GM19193 (cell line): ENCODE measurements around the gene PRSS56.

Source experiments
- POLR2A ChIP-seq: IDR thresholded peaks from 4 replicates; pipeline ENCODE4 v1.6.1; 2011; ENCODE audit not compliant: insufficient read depth, insufficient read length; ENCODE audit errors: extremely low read depth

Gene PRSS56

DNA sequence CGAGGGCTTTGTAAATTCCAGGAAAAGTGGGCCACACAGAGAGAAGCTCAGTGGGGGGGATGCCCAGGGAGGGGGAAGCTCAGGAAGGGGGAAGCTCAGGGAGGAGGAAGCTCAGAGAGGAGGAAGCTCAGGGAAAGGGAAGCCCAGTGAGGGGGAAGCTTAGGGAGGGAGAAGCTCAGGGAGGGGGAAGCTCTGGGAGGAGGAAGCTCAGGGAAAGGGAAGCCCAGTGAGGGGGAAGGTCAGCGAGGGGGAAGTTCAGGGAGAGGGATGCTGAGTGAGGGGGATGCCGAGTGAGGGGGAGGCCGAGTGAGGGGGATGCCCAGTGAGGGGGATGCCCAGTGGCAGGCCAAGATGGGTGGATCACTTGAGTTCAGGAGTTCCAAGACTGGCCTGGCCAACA, 18.5 kb downstream of the PRSS56 start:
- TF ChIP-seq POLR2A = no peak

DNA sequence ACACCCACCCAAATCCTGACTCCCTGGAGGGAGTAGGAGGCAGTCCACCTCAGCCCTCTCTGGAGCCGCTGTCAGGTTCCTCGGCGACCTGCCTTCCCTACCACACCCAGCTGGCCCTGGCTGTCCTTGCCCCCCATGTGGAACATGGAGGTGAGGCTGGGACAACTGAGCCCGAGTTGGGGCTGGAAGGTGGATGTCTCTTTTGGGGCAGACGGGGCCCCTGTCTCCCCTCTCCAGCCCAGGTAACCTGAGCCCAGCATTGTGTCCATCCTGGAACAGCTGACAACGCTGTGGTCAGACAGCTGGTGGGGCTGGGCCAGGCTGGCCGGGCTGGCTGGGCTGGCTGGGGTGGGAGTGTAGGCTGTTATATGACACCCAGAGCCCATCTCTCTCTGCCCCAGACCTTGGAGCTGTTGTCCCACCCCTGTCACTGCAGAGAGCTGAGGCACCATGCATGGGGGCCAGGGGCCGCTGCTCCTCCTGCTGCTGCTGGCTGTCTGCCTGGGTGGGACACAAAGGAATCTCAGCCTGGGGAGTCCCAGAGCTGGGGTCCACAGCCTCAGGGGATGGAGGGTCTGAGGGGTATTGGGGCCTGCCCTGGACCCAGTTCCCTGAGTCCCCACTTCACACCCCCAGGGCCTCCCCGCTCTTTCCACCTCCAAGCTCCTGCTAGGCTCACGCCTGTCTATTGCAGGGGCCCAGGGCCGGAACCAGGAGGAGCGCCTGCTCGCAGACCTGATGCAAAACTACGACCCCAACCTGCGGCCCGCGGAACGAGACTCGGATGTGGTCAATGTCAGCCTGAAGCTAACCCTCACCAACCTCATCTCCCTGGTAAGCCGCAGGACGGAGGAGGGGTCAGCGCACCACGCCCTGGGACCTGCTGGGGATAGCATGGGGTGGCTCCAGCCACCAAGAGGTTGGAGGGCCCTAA, 19.4 kb downstream of the PRSS56 start, which contains the start of gene CHRNG:
CHRNG (plus strand) TSS at position 395 of the 934 bp plus-strand sequence; CDS start at position 451, 56 bp downstream.
- no peak for TF ChIP-seq POLR2A

GRCh38 chr2:232540441-232541041, 20.4 kb downstream of the PRSS56 start:
- no peak for TF ChIP-seq POLR2A

DNA sequence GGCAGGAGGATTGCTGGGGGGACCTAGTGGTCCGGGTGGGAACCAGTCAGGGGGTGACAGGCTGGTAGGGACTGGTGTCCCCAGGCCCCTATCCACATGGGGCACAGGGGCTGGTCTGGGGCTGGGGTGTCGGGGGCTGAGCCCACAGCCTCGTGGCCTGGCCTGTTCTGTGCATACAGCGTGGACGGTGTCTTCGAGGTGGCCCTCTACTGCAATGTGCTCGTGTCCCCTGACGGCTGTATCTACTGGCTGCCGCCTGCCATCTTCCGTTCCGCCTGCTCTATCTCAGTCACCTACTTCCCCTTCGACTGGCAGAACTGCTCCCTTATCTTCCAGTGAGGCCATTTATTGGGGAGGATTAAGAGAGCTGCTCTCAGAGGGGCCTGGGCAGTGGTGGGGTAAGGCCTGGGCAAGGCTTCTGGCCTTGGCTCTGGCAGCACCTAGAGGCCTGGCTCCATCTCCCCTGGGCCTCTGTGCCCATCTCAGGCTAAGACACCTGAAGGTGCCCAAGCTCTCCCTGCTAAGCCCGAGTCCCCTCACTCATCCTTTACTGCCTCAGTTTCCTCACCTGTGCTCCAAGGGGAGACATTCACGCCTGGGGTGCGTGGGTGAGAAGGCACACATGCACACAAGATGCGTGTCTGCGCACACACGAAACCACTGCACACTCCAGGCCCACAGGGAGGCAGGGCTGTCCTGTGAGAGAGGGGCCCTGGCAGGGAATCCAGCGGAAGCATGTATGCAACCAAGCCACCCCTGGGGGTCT, 21.2 kb downstream of the PRSS56 start:
- no peak for TF ChIP-seq POLR2A

GRCh38 chr2:232541961-232542714, 21.9 kb downstream of the PRSS56 start:
- no peak for TF ChIP-seq POLR2A

DNA sequence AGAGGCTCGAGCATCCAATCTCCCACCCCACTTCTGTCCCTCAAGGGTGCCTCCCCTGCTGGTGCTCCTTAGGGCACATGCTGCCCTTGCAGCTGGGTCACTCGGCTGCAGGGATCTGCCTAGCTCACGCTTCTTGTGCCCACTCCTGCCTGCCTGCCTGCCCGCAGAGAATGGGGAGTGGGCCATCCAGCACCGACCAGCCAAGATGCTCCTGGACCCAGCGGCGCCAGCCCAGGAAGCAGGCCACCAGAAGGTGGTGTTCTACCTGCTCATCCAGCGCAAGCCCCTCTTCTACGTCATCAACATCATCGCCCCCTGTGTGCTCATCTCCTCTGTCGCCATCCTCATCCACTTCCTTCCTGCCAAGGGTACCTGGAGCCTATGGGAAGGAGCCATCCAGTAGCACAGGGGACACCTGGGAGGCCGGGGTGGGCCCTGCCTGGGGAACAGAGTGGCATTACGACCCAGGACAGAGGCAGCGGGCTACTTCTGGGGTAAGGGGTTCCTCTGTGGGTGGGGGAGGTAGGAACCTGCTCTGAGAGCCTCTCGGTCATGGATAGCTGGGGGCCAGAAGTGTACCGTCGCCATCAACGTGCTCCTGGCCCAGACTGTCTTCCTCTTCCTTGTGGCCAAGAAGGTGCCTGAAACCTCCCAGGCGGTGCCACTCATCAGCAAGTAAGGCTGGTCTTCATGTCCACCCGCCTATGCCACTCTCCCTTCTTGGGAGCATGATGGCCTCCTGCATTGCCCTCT, 22.7 kb downstream of the PRSS56 start:
- no peak for TF ChIP-seq POLR2A

- no peak for TF ChIP-seq POLR2A
Observed at GRCh38 chr2:232543491-232543890, 23.3 kb downstream of the PRSS56 start.

DNA sequence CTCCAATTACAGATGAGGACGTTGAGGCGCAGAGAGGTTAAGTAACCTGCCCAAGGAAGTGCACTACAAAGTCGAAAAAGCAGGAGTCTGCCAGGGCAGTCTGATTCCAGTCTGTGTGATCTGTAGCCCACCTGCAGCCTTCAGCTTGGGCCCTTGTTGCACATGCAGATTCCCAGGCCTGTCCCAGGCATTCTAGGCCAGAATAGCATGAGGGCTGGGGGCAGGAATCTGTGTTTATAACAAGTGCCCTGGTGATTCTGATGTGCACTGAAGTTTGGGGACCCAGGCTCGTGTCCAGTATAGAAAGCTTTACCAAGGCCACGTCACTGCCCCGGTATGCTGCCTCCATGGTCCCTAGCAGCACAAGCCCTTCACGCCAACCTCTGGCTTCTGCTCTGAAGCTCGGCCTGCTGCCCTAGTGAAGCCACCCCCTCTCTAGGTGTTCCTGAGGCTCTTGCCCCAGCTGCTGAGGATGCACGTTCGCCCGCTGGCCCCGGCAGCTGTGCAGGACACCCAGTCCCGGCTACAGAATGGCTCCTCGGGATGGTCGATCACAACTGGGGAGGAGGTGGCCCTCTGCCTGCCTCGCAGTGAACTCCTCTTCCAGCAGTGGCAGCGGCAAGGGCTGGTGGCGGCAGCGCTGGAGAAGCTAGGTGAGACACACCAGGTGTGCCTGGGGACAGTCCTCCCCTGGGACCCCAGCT, 23.9 kb downstream of the PRSS56 start:
- TF ChIP-seq POLR2A = no peak

- no peak for TF ChIP-seq POLR2A
Observed at GRCh38 chr2:232544674-232545073, 24.5 kb downstream of the PRSS56 start.

DNA sequence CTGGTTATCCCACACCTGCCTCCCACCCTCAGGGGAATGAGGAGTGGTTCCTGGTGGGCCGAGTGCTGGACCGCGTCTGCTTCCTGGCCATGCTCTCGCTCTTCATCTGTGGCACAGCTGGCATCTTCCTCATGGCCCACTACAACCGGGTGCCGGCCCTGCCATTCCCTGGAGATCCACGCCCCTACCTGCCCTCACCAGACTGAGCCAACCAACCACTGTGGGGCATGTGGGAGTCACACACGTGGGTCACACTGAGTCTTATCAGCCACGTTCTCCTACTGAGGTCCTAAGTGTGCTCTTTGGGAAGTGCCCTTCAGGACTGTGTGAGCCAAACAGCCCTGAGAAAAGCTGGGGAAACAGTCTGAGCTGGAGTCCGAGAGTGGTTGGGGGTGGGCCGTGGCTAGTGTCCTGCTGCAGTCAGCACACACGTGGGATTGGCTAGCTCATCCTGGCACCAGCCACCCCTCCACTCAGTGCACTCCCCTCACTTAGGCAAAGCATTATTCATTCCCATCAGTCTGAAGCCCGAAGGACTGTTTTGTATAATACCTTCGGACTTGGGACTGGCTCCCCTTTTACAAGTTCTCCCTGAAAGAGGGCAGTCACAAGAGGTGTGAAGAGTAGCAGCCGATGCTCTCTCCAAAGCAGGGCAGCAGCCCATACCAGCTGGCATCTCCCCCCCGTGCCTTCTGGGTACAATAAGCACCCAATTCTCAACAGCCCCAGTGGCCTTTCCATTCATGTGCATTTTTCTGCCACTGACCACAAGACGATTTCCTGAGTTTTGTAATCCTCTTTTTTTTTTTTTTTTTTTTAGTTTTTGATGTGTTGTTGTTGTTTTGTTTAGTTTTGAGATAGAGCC, 25.6 kb downstream of the PRSS56 start:
- no peak for TF ChIP-seq POLR2A

DNA sequence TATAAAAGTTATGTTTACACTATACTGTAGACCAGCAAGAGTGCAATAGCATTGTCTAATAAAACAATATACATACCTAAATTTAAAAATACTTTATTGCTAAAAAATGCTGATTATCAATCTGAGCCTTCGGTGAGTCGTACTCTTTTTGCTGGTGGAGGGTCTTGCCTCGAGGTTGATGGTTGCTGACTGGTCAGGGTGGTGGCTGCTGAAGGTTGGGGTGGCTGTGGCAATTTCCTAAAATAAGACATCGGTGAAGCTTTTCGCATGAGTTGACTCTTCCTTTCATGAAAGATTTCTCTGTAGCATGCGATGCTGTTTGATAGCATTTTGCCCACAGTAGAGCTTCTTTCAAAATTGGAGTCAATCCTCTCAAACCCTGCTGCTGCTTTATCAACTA, 27.8 kb downstream of the PRSS56 start:
- TF ChIP-seq POLR2A = no peak

- TF ChIP-seq POLR2A = no peak
Observed at GRCh38 chr2:232549655-232550353, 29.6 kb downstream of the PRSS56 start.
